CD4-positive, CD25-positive, alpha-beta regulatory T cell (primary cell): ENCODE data around the gene C1orf21. TPM values are rescaled to one million over a fixed set of nuclear protein-coding genes. Genes with fewer than 3 reads are reported as not detected.
A peak's percentile ranks its signal among the peaks of the same experiment; 100 is the strongest.

Source experiments
- ATAC-seq, 2 donors: fragments of 150-1000 bp; cut with Tn5 transposase; one replicate each; pipeline ENCODE4 v1.10.0; 2021; ENCODE audit warnings: low read depth in 2 of 2, moderate number of reproducible peaks in 2 of 2, moderate library complexity in 1 of 2
- DNase-seq, 3 donors: peaks; one replicate each; pipeline versions ENCODE4 v3.0.0 to v3.0.0-alpha.2; 2012 to 2022; ENCODE audit warnings: mixed read lengths in 1 of 3
- H3K27ac ChIP-seq: one replicate; pipeline ENCODE4 v1.7.0; 2013; ENCODE audit warnings: mild to moderate bottlenecking, low read length; ENCODE audit not compliant: insufficient read depth, poor library complexity, severe bottlenecking
- H3K27me3 ChIP-seq: one replicate; pipeline ENCODE4 v1.7.0; 2013; ENCODE audit warnings: low read length; ENCODE audit not compliant: control insufficient read depth, insufficient read depth
- H3K36me3 ChIP-seq: one replicate; pipeline ENCODE4 v1.7.0; 2013; ENCODE audit warnings: mild to moderate bottlenecking, low read length, moderate library complexity; ENCODE audit not compliant: control insufficient read depth, insufficient read depth
- H3K4me1 ChIP-seq: 2 replicates; pipeline ENCODE4 v1.7.0; 2013; ENCODE audit warnings: mild to moderate bottlenecking, low read length; ENCODE audit not compliant: insufficient read depth, control insufficient read depth, poor library complexity, severe bottlenecking
- H3K4me3 ChIP-seq: one replicate; pipeline ENCODE4 v1.7.0; 2013; ENCODE audit warnings: low read depth, mild to moderate bottlenecking, low read length, moderate library complexity
- H3K9me3 ChIP-seq, 2 experiments: 1 replicate in 1 of 2; 2 replicates in 1 of 2; pipeline ENCODE4 v1.7.0; 2013; ENCODE audit warnings: low read length in 2 of 2, mild to moderate bottlenecking in 1 of 2, moderate library complexity in 1 of 2; ENCODE audit not compliant: control insufficient read depth in 2 of 2
- H3K27ac Mint-ChIP-seq, 3 donors: one replicate each; pipeline ENCODE4 v1.8.0; 2020 to 2022; ENCODE audit warnings: mild to moderate bottlenecking in 3 of 3, mixed read lengths in 3 of 3, moderate library complexity in 2 of 3
- H3K27me3 Mint-ChIP-seq: one replicate; pipeline ENCODE4 v1.8.0; 2022; ENCODE audit warnings: mild to moderate bottlenecking, mixed read lengths
- H3K36me3 Mint-ChIP-seq: one replicate; pipeline ENCODE4 v1.8.0; 2020; ENCODE audit warnings: mixed read lengths
- H3K4me1 Mint-ChIP-seq, 4 donors: one replicate each; pipeline ENCODE4 v1.8.0; 2020 to 2022; ENCODE audit warnings: mixed read lengths in 4 of 4, mild to moderate bottlenecking in 1 of 4
- H3K4me3 Mint-ChIP-seq, 4 donors: one replicate each; pipeline ENCODE4 v1.8.0; 2020 to 2022; ENCODE audit warnings: mild to moderate bottlenecking in 4 of 4, mixed read lengths in 4 of 4, moderate library complexity in 3 of 4
- H3K9me3 Mint-ChIP-seq, 7 donors: one replicate each; pipeline ENCODE4 v1.8.0; 2020 to 2022; ENCODE audit warnings: mixed read lengths in 7 of 7, mild to moderate bottlenecking in 3 of 7, moderate library complexity in 2 of 7
- polyA plus RNA-seq, 4 donors: library from polyadenylated mRNA; unstranded; fragments of 300-500 nt; fragmentation: Illumina TruSeq; gene quantifications; one replicate each; pipeline ENCODE4 v1.2.3, GENCODE V29; 2021
- total RNA-seq: library from RNA; stranded (reverse); gene quantifications from one replicate; pipeline ENCODE4 v1.2.3, GENCODE V29; 2022

The C1orf21 gene
- total and polyA plus RNA-seq, 5 donors from 2014 or later, result 0.05 to 0.59 TPM; not detected in 3

- DNase-seq (no peak), ATAC-seq (no peak)
- no peaks in the 10 kb centered on the region for H3K9me3 ChIP-seq
- peaks cover 18% of the 10 kb centered on the region for H3K27me3 Mint-ChIP-seq
- no peak overlapping the region for H3K4me3 Mint-ChIP-seq
- no peaks in the 10 kb centered on the region for H3K36me3 ChIP-seq
- H3K27ac ChIP-seq, result no peak overlapping the region
- no peak overlapping the region for H3K4me3 ChIP-seq
- H3K27me3 ChIP-seq, result peaks cover 2% of the 10 kb centered on the region
- no peaks in the 10 kb centered on the region for H3K4me1 Mint-ChIP-seq
- H3K36me3 Mint-ChIP-seq, result no peaks in the 10 kb centered on the region
- H3K4me1 ChIP-seq, result no peaks in the 10 kb centered on the region
- peaks cover 0 to 3% (median 0%) of the 10 kb centered on the region in 7 donors for H3K9me3 Mint-ChIP-seq
- no peak overlapping the region for H3K27ac Mint-ChIP-seq
Observed at GRCh38 chr1:184405801-184406142, 18.9 kb downstream of the C1orf21 start.

GRCh38 chr1:184406479-184406878, 19.6 kb downstream of the C1orf21 start:
- Histone ChIP-seq H3K4me3 (no peak overlapping the region), H3K4me1 (no peaks in the 10 kb centered on the region), H3K9me3 (no peaks in the 10 kb centered on the region), H3K27ac (no peak overlapping the region), H3K27me3 (peaks cover 2% of the 10 kb centered on the region), H3K36me3 (no peaks in the 10 kb centered on the region)
- ATAC-seq, result no peak
- Mint-ChIP-seq H3K4me3 (no peak overlapping the region), H3K27me3 (peaks cover 18% of the 10 kb centered on the region), H3K4me1 (no peaks in the 10 kb centered on the region), H3K27ac (no peak overlapping the region), H3K9me3 (peaks cover 0 to 3% (median 0%) of the 10 kb centered on the region in 7 donors), H3K36me3 (no peaks in the 10 kb centered on the region)
- DNase-seq, result no peak

GRCh38 chr1:184407816-184408510, 21.1 kb downstream of the C1orf21 start:
- peaks cover 16% of the 10 kb centered on the region for H3K27me3 Mint-ChIP-seq
- Histone ChIP-seq H3K9me3 (no peaks in the 10 kb centered on the region), H3K4me1 (no peaks in the 10 kb centered on the region), H3K27ac (no peak overlapping the region), H3K27me3 (peaks cover 2% of the 10 kb centered on the region), H3K36me3 (no peaks in the 10 kb centered on the region), H3K4me3 (no peak overlapping the region)
- peaks cover 0 to 3% (median 0%) of the 10 kb centered on the region in 7 donors for H3K9me3 Mint-ChIP-seq
- H3K27ac Mint-ChIP-seq, result no peak overlapping the region
- DNase-seq, result no peak
- no peak for ATAC-seq
- no peak overlapping the region for H3K4me3 Mint-ChIP-seq
- no peaks in the 10 kb centered on the region for H3K36me3 Mint-ChIP-seq
- H3K4me1 Mint-ChIP-seq, result no peaks in the 10 kb centered on the region

GRCh38 chr1:184408580-184408979, 21.8 kb downstream of the C1orf21 start:
- Mint-ChIP-seq H3K9me3 (peaks cover 0 to 3% (median 0%) of the 10 kb centered on the region in 7 donors), H3K27ac (no peak overlapping the region), H3K4me3 (no peak overlapping the region), H3K27me3 (peaks cover 18% of the 10 kb centered on the region), H3K36me3 (no peaks in the 10 kb centered on the region), H3K4me1 (no peaks in the 10 kb centered on the region)
- Histone ChIP-seq H3K4me3 (no peak overlapping the region), H3K27ac (no peak overlapping the region), H3K4me1 (no peaks in the 10 kb centered on the region), H3K27me3 (peaks cover 4% of the 10 kb centered on the region), H3K9me3 (no peaks in the 10 kb centered on the region), H3K36me3 (no peaks in the 10 kb centered on the region)
- no peak for ATAC-seq
- no peak for DNase-seq

- Histone ChIP-seq H3K27ac (no peak overlapping the region), H3K36me3 (no peaks in the 10 kb centered on the region), H3K4me1 (no peaks in the 10 kb centered on the region), H3K4me3 (no peak overlapping the region), H3K27me3 (peaks cover 4% of the 10 kb centered on the region), H3K9me3 (no peaks in the 10 kb centered on the region)
- H3K9me3 Mint-ChIP-seq, result peaks cover 0 to 3% (median 0%) of the 10 kb centered on the region in 7 donors
- no peak for DNase-seq
- peaks cover 22% of the 10 kb centered on the region for H3K27me3 Mint-ChIP-seq
- no peaks in the 10 kb centered on the region for H3K4me1 Mint-ChIP-seq
- no peak overlapping the region for H3K4me3 Mint-ChIP-seq
- no peak for ATAC-seq
- no peak overlapping the region for H3K27ac Mint-ChIP-seq
- H3K36me3 Mint-ChIP-seq, result no peaks in the 10 kb centered on the region
Observed at GRCh38 chr1:184409011-184409410, 22.2 kb downstream of the C1orf21 start.

- H3K4me3 ChIP-seq, result no peak overlapping the region
- no peaks in the 10 kb centered on the region for H3K36me3 Mint-ChIP-seq
- ATAC-seq (no peak), DNase-seq (no peak)
- H3K4me1 Mint-ChIP-seq, result no peaks in the 10 kb centered on the region
- no peaks in the 10 kb centered on the region for H3K4me1 ChIP-seq
- peaks cover 17% of the 10 kb centered on the region for H3K27me3 Mint-ChIP-seq
- no peaks in the 10 kb centered on the region for H3K9me3 Mint-ChIP-seq
- no peaks in the 10 kb centered on the region for H3K9me3 ChIP-seq
- H3K27me3 ChIP-seq, result peaks cover 8% of the 10 kb centered on the region
- peak overlapping the region in 1 of 3 donors; percentile 67 for H3K27ac Mint-ChIP-seq
- no peak overlapping the region for H3K27ac ChIP-seq
- H3K4me3 Mint-ChIP-seq, result no peak overlapping the region
- H3K36me3 ChIP-seq, result no peaks in the 10 kb centered on the region
Observed at GRCh38 chr1:184412472-184412871, 25.6 kb downstream of the C1orf21 start.

GRCh38 chr1:184416481-184416880, 29.7 kb downstream of the C1orf21 start:
- no peaks in the 10 kb centered on the region for H3K4me1 ChIP-seq
- Mint-ChIP-seq H3K9me3 (no peaks in the 10 kb centered on the region), H3K4me3 (no peak overlapping the region), H3K27ac (no peak overlapping the region), H3K4me1 (no peaks in the 10 kb centered on the region), H3K27me3 (peaks cover 25% of the 10 kb centered on the region), H3K36me3 (no peaks in the 10 kb centered on the region)
- ATAC-seq, result no peak
- no peak overlapping the region for H3K4me3 ChIP-seq
- no peak overlapping the region for H3K27ac ChIP-seq
- H3K36me3 ChIP-seq, result no peaks in the 10 kb centered on the region
- peaks cover 5% of the 10 kb centered on the region for H3K27me3 ChIP-seq
- no peaks in the 10 kb centered on the region for H3K9me3 ChIP-seq
- DNase-seq, result no peak

- H3K36me3 Mint-ChIP-seq, result no peaks in the 10 kb centered on the region
- ATAC-seq (no peak), DNase-seq (no peak)
- no peak overlapping the region for H3K4me3 Mint-ChIP-seq
- Histone ChIP-seq H3K36me3 (no peaks in the 10 kb centered on the region), H3K4me1 (no peaks in the 10 kb centered on the region), H3K27me3 (peaks cover 5% of the 10 kb centered on the region), H3K27ac (no peak overlapping the region), H3K9me3 (no peaks in the 10 kb centered on the region), H3K4me3 (no peak overlapping the region)
- no peaks in the 10 kb centered on the region for H3K9me3 Mint-ChIP-seq
- H3K27ac Mint-ChIP-seq, result no peak overlapping the region
- H3K27me3 Mint-ChIP-seq, result peaks cover 25% of the 10 kb centered on the region
- H3K4me1 Mint-ChIP-seq, result no peaks in the 10 kb centered on the region
Observed at GRCh38 chr1:184416946-184417345, 30.1 kb downstream of the C1orf21 start.
